Neural progenitor cell (in vitro differentiated cells): ENCODE results near the gene C9orf50. TPM values are rescaled to one million over a fixed set of nuclear protein-coding genes. Genes with fewer than 3 reads are reported as not detected.

Experiments
- DNase-seq: peaks from one replicate; pipeline ENCODE4 v3.0.0-alpha.2; 2016; ENCODE audit warnings: low spot score
- H2AFZ ChIP-seq: fragments of 200-600 bp; sonication (generic); replicated peaks from 2 replicates; pipeline ENCODE4 v1.6.1; 2016; ENCODE audit warnings: antibody characterized with exemption
- H3F3A ChIP-seq: fragments of 200-600 bp; sonication (generic); 2 replicates; pipeline ENCODE4 v1.6.1; 2016; ENCODE audit warnings: antibody characterized with exemption, low read depth
- H3K27ac ChIP-seq: fragments of 200-600 bp; sonication (generic); 2 replicates; pipeline ENCODE4 v1.5.1; 2016; ENCODE audit warnings: mild to moderate bottlenecking
- H3K27me3 ChIP-seq: fragments of 200-600 bp; sonication (generic); 2 replicates; pipeline ENCODE4 v1.6.1; 2016; ENCODE audit warnings: mild to moderate bottlenecking, moderate library complexity
- H3K36me3 ChIP-seq: fragments of 200-600 bp; sonication (generic); 2 replicates; pipeline ENCODE4 v1.5.1; 2016
- H3K4me1 ChIP-seq: fragments of 200-600 bp; sonication (generic); 2 replicates; pipeline ENCODE4 v1.6.1; 2016; ENCODE audit warnings: mixed run types
- H3K4me2 ChIP-seq: fragments of 200-600 bp; sonication (generic); 2 replicates; pipeline ENCODE4 v1.6.1; 2016
- H3K4me3 ChIP-seq: fragments of 200-600 bp; sonication (generic); 2 replicates; pipeline ENCODE4 v1.5.1; 2016
- H3K79me2 ChIP-seq: fragments of 200-600 bp; sonication (generic); 2 replicates; pipeline ENCODE4 v1.6.1; 2016; ENCODE audit warnings: low read depth
- H3K9ac ChIP-seq: fragments of 200-600 bp; sonication (generic); 2 replicates; pipeline ENCODE4 v1.6.1; 2016
- H3K9me3 ChIP-seq: fragments of 200-600 bp; sonication (generic); 2 replicates; pipeline ENCODE4 v1.5.1; 2016; ENCODE audit warnings: low read depth
- H4K20me1 ChIP-seq: fragments of 200-600 bp; sonication (generic); 2 replicates; pipeline ENCODE4 v1.6.1; 2016; ENCODE audit warnings: low read depth
- H3K27ac Mint-ChIP-seq: 3 replicates; pipeline ENCODE4 v1.8.0; 2021; ENCODE audit warnings: mixed read lengths
- H3K27me3 Mint-ChIP-seq: 2 replicates; pipeline ENCODE4 v1.8.0; 2022; ENCODE audit warnings: low read depth, mild to moderate bottlenecking, inconsistent platforms, moderate library complexity, mixed read lengths; ENCODE audit not compliant: insufficient read depth
- H3K36me3 Mint-ChIP-seq: 3 replicates; pipeline ENCODE4 v1.8.0; 2021; ENCODE audit warnings: mixed read lengths
- H3K4me1 Mint-ChIP-seq: 3 replicates; pipeline ENCODE4 v1.8.0; 2021; ENCODE audit warnings: mixed read lengths
- H3K4me3 Mint-ChIP-seq: 3 replicates; pipeline ENCODE4 v1.8.0; 2021; ENCODE audit warnings: mild to moderate bottlenecking, moderate library complexity, mixed read lengths
- H3K9me3 Mint-ChIP-seq: 3 replicates; pipeline ENCODE4 v1.8.0; 2020; ENCODE audit warnings: mixed read lengths
- EZH2 ChIP-seq: fragments of 200-600 bp; sonication (generic); IDR thresholded peaks from 2 replicates; pipeline ENCODE4 v1.6.1; 2017; ENCODE audit warnings: antibody characterized with exemption, mild to moderate bottlenecking, moderate library complexity
- EZH2phosphoT487 ChIP-seq: fragments of 200-600 bp; sonication (generic); IDR thresholded peaks from 2 replicates; pipeline ENCODE4 v1.6.1; 2017; ENCODE audit warnings: antibody characterized with exemption
- total RNA-seq: library from RNA; depleted of rRNA; stranded (reverse); fragments of >200 nt; gene quantifications from 2 replicates; pipeline ENCODE4 v1.2.3, GENCODE V29; 2015; ENCODE audit warnings: low replicate concordance
- TF ChIP-seq, protein P1 (sequence below): fragments of 200-600 bp; sonication (generic); IDR thresholded peaks from 2 replicates; pipeline ENCODE4 v1.5.1; 2017; ENCODE audit warnings: antibody characterized with exemption, mild to moderate bottlenecking

C9orf50 gene
- total RNA-seq, 1 donor from 2014 or later = not detected

DNA sequence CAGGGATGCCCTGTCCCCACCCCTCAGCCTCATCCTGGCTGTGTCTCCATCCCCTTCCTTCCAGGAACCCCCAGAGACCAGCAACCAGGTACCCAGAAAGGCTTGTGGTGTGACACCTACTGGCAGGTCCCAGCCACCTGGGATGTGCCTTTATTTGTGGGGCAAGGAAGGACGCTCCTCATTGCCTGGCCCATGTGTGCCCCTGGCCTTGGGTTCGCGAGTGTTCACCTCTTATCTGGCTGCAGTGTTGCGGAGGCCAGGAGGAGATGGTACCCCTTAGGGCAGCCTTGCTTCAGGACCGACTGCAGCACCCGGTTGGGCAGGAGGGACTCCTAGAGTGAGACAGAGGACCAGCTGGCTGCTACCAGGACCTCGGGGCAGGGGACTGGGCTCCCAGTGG, 8.8 kb downstream of the C9orf50 start:
- no peaks in the 10 kb centered on the region for H3K27me3 ChIP-seq
- TF ChIP-seq EZH2phosphoT487 (no peak), EZH2 (no peak)
- TF ChIP-seq, protein P1, sequence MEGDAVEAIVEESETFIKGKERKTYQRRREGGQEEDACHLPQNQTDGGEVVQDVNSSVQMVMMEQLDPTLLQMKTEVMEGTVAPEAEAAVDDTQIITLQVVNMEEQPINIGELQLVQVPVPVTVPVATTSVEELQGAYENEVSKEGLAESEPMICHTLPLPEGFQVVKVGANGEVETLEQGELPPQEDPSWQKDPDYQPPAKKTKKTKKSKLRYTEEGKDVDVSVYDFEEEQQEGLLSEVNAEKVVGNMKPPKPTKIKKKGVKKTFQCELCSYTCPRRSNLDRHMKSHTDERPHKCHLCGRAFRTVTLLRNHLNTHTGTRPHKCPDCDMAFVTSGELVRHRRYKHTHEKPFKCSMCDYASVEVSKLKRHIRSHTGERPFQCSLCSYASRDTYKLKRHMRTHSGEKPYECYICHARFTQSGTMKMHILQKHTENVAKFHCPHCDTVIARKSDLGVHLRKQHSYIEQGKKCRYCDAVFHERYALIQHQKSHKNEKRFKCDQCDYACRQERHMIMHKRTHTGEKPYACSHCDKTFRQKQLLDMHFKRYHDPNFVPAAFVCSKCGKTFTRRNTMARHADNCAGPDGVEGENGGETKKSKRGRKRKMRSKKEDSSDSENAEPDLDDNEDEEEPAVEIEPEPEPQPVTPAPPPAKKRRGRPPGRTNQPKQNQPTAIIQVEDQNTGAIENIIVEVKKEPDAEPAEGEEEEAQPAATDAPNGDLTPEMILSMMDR = no peak
- Mint-ChIP-seq H3K4me3 (no peak overlapping the region), H3K9me3 (no peaks in the 10 kb centered on the region), H3K36me3 (no peaks in the 10 kb centered on the region), H3K27me3 (peaks cover 6% of the 10 kb centered on the region), H3K27ac (no peak overlapping the region), H3K4me1 (peaks cover 36% of the 10 kb centered on the region)
- H3F3A ChIP-seq = peaks cover 31% of the 10 kb centered on the region
- no peaks in the 10 kb centered on the region for H3K9me3 ChIP-seq
- DNase-seq = no peak
- H3K79me2 ChIP-seq = no peaks in the 10 kb centered on the region
- no peak overlapping the region for H3K27ac ChIP-seq
- no peaks in the 10 kb centered on the region for H3K36me3 ChIP-seq
- H4K20me1 ChIP-seq = no peaks in the 10 kb centered on the region
- H3K4me3 ChIP-seq = no peak overlapping the region
- peaks cover 21% of the 10 kb centered on the region for H3K4me1 ChIP-seq
- H2AFZ ChIP-seq = no peak overlapping the region
- H3K4me2 ChIP-seq = no peak overlapping the region
- H3K9ac ChIP-seq = no peak overlapping the region

GRCh38 chr9:129611307-129611800, 9.5 kb downstream of the C9orf50 start:
- Histone ChIP-seq H3F3A (peaks cover 36% of the 10 kb centered on the region), H3K4me3 (no peak overlapping the region), H3K27ac (no peak overlapping the region), H3K36me3 (no peaks in the 10 kb centered on the region), H3K4me2 (peak overlapping the region; percentile 88), H3K4me1 (peaks cover 21% of the 10 kb centered on the region), H2AFZ (no peak overlapping the region), H3K9me3 (no peaks in the 10 kb centered on the region), H3K79me2 (no peaks in the 10 kb centered on the region), H4K20me1 (no peaks in the 10 kb centered on the region), H3K27me3 (no peaks in the 10 kb centered on the region), H3K9ac (no peak overlapping the region)
- Mint-ChIP-seq H3K27me3 (peaks cover 8% of the 10 kb centered on the region), H3K4me3 (no peak overlapping the region), H3K36me3 (no peaks in the 10 kb centered on the region), H3K9me3 (no peaks in the 10 kb centered on the region), H3K4me1 (peaks cover 44% of the 10 kb centered on the region), H3K27ac (no peak overlapping the region)
- no peak for DNase-seq
- TF ChIP-seq, protein P1 = no peak
- TF ChIP-seq EZH2phosphoT487 = no peak
- TF ChIP-seq EZH2 = no peak

- Histone ChIP-seq H3K27me3 (no peaks in the 10 kb centered on the region), H3K9me3 (no peaks in the 10 kb centered on the region), H3K79me2 (no peaks in the 10 kb centered on the region), H3K4me1 (peaks cover 21% of the 10 kb centered on the region), H3K4me3 (peak overlapping the region; percentile 66), H3K27ac (no peak overlapping the region), H3K36me3 (no peaks in the 10 kb centered on the region), H3K9ac (no peak overlapping the region), H3K4me2 (peak overlapping the region; percentile 88), H2AFZ (no peak overlapping the region), H3F3A (peaks cover 40% of the 10 kb centered on the region), H4K20me1 (no peaks in the 10 kb centered on the region)
- TF ChIP-seq EZH2 = no peak
- TF ChIP-seq, protein P1 = peak; percentile 82
- H3K36me3 Mint-ChIP-seq = no peaks in the 10 kb centered on the region
- H3K4me3 Mint-ChIP-seq = peak overlapping the region; percentile 80
- H3K27me3 Mint-ChIP-seq = peaks cover 9% of the 10 kb centered on the region
- no peak overlapping the region for H3K27ac Mint-ChIP-seq
- no peaks in the 10 kb centered on the region for H3K9me3 Mint-ChIP-seq
- peaks cover 50% of the 10 kb centered on the region for H3K4me1 Mint-ChIP-seq
- peak; percentile 91 for DNase-seq
These were observed 10.2 kb downstream of the C9orf50 start for GRCh38 chr9:129610473-129611306.
